OCI-LY1 (cell line): ENCODE data around the gene CELF2.

Experiments
- EZH2 ChIP-seq: fragments of 200-600 bp; sonication (generic), shearing (Covaris generic); IDR thresholded peaks from 2 replicates; pipeline ENCODE4 v1.8.0; 2017; ENCODE audit warnings: borderline replicate concordance, mixed run types, mild to moderate bottlenecking, antibody characterized with exemption, low read length, moderate library complexity, mixed read lengths
- TF ChIP-seq, protein P1 (sequence below): fragments of 200-600 bp; sonication (generic), shearing (Covaris generic); IDR thresholded peaks from 2 replicates; pipeline ENCODE4 v1.5.1; 2017; ENCODE audit warnings: mild to moderate bottlenecking, antibody characterized with exemption, low read length, moderate library complexity, mixed read lengths

- TF ChIP-seq, protein P1, sequence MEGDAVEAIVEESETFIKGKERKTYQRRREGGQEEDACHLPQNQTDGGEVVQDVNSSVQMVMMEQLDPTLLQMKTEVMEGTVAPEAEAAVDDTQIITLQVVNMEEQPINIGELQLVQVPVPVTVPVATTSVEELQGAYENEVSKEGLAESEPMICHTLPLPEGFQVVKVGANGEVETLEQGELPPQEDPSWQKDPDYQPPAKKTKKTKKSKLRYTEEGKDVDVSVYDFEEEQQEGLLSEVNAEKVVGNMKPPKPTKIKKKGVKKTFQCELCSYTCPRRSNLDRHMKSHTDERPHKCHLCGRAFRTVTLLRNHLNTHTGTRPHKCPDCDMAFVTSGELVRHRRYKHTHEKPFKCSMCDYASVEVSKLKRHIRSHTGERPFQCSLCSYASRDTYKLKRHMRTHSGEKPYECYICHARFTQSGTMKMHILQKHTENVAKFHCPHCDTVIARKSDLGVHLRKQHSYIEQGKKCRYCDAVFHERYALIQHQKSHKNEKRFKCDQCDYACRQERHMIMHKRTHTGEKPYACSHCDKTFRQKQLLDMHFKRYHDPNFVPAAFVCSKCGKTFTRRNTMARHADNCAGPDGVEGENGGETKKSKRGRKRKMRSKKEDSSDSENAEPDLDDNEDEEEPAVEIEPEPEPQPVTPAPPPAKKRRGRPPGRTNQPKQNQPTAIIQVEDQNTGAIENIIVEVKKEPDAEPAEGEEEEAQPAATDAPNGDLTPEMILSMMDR = no peak
- TF ChIP-seq EZH2 = no peak
Observed at GRCh38 chr10:11363497-11363896, 345.8 kb downstream of the CELF2 start.
